ENCODE results near the gene CLPTM1. TPM values are rescaled to one million over a fixed set of nuclear protein-coding genes. Genes with fewer than 3 reads are reported as not detected.

CLPTM1 gene, protein sequence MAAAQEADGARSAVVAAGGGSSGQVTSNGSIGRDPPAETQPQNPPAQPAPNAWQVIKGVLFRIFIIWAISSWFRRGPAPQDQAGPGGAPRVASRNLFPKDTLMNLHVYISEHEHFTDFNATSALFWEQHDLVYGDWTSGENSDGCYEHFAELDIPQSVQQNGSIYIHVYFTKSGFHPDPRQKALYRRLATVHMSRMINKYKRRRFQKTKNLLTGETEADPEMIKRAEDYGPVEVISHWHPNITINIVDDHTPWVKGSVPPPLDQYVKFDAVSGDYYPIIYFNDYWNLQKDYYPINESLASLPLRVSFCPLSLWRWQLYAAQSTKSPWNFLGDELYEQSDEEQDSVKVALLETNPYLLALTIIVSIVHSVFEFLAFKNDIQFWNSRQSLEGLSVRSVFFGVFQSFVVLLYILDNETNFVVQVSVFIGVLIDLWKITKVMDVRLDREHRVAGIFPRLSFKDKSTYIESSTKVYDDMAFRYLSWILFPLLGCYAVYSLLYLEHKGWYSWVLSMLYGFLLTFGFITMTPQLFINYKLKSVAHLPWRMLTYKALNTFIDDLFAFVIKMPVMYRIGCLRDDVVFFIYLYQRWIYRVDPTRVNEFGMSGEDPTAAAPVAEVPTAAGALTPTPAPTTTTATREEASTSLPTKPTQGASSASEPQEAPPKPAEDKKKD
- 124 TPM for polyA plus RNA-seq (2012; ENCODE audit: insufficient read length, low read depth)

- peak; percentile 93 for TF ChIP-seq POLR2AphosphoS5 (IDR thresholded peaks at IDR 0.05; ENCODE audit: low read depth, low read length)
- peak; percentile 74 for TF ChIP-seq FOXP2 (optimal IDR thresholded peaks at IDR 0.05; ENCODE audit: borderline replicate concordance, extremely low read depth, extremely low read length, insufficient read depth)
- peak; percentile 67; the same call in 1 of the 2 replicates for TF ChIP-seq SIN3A (IDR thresholded peaks at IDR 0.05; ENCODE audit: borderline replicate concordance, insufficient read depth, low read length)
- TF ChIP-seq TAF1 (IDR thresholded peaks at IDR 0.05; ENCODE audit: borderline replicate concordance, insufficient read depth, low read length): no peak
- TF ChIP-seq REST (IDR thresholded peaks at IDR 0.05; ENCODE audit: insufficient read depth in 1 of 2, low read depth in 2 of 2, low read length in 2 of 2): 0 out of 4 replicates have a peak, but pooled peaks have one; percentile 25 to 46
These were observed at the start of gene CLPTM1 for GRCh38 chr19:44954649-44955504. Gene CLPTM1, plus strand, starts transcription at chr19:44955380. Its CDS starts 16 bp downstream, at chr19:44955396.

GRCh38 chr19:44905437-44906160, 49.6 kb upstream of the CLPTM1 start, which contains the start of gene APOE:
Gene APOE, plus strand, starts transcription at chr19:44905796. Its CDS starts 829 bp downstream, at chr19:44906625.
- no peak for TF ChIP-seq FOXP2 (optimal IDR thresholded peaks at IDR 0.05; ENCODE audit: borderline replicate concordance, extremely low read depth, extremely low read length, insufficient read depth)
- TF ChIP-seq TAF1 (IDR thresholded peaks at IDR 0.05; ENCODE audit: borderline replicate concordance, insufficient read depth, low read length): no peak
- TF ChIP-seq POLR2AphosphoS5 (IDR thresholded peaks at IDR 0.05; ENCODE audit: low read depth, low read length): no peak; the same call in 1 of the 2 replicates
- no peak for TF ChIP-seq SIN3A (IDR thresholded peaks at IDR 0.05; ENCODE audit: borderline replicate concordance, insufficient read depth, low read length)
- TF ChIP-seq REST (IDR thresholded peaks at IDR 0.05; ENCODE audit: insufficient read depth in 1 of 2, low read depth in 2 of 2, low read length in 2 of 2): no peak

- no peak for TF ChIP-seq TAF1 (IDR thresholded peaks at IDR 0.05; ENCODE audit: borderline replicate concordance, insufficient read depth, low read length)
- TF ChIP-seq REST (IDR thresholded peaks at IDR 0.05; ENCODE audit: insufficient read depth in 1 of 2, low read depth in 2 of 2, low read length in 2 of 2): no peak
- TF ChIP-seq FOXP2 (optimal IDR thresholded peaks at IDR 0.05; ENCODE audit: borderline replicate concordance, extremely low read depth, extremely low read length, insufficient read depth): no peak
These were observed 47.6 kb upstream of the CLPTM1 start for GRCh38 chr19:44907613-44908012.

- no peak for TF ChIP-seq POLR2AphosphoS5 (IDR thresholded peaks at IDR 0.05; ENCODE audit: low read depth, low read length)
- no peak for TF ChIP-seq TAF1 (IDR thresholded peaks at IDR 0.05; ENCODE audit: borderline replicate concordance, insufficient read depth, low read length)
- no peak for TF ChIP-seq SIN3A (IDR thresholded peaks at IDR 0.05; ENCODE audit: borderline replicate concordance, insufficient read depth, low read length)
- TF ChIP-seq FOXP2 (optimal IDR thresholded peaks at IDR 0.05; ENCODE audit: borderline replicate concordance, extremely low read depth, extremely low read length, insufficient read depth): no peak
These were observed 46.9 kb upstream of the CLPTM1 start for GRCh38 chr19:44908074-44908835.
